IPS-18c (cell line): ENCODE results near the gene DUS3L.

ENCODE experiments used
- H3K4me3 ChIP-seq: 2 replicates; pipeline ENCODE4 v1.7.0; 2013; ENCODE audit warnings: low read depth, mild to moderate bottlenecking, low read length, moderate library complexity; ENCODE audit not compliant: insufficient read depth
- H3K9me3 ChIP-seq: one replicate; pipeline ENCODE4 v1.6.1; 2013; ENCODE audit warnings: mild to moderate bottlenecking, low read length, moderate library complexity; ENCODE audit not compliant: control insufficient read depth, insufficient read depth

DUS3L gene

DNA sequence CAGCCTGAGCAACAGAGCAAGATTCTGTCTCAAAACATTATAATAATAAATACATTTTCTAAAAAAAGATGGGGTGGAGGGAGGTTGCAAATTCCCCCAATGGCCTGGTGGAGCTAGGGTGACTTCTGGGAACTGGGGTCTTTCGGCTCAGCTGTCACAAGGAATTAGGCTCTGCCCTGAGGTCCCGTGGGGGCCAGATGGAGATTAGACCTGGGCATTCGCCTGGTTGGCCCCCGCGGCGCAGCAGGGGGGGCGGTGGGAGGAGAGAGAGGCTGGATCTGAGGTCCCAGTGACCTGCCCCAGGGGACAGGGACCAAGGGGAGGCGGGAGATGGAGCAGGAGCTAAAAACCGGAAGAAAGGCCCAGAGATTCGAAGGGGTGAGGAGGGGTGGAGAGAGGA is 33.8 kb upstream of the DUS3L start:
- no peak overlapping the region for H3K4me3 ChIP-seq
- peaks cover 2% of the 10 kb centered on the region for H3K9me3 ChIP-seq

DNA sequence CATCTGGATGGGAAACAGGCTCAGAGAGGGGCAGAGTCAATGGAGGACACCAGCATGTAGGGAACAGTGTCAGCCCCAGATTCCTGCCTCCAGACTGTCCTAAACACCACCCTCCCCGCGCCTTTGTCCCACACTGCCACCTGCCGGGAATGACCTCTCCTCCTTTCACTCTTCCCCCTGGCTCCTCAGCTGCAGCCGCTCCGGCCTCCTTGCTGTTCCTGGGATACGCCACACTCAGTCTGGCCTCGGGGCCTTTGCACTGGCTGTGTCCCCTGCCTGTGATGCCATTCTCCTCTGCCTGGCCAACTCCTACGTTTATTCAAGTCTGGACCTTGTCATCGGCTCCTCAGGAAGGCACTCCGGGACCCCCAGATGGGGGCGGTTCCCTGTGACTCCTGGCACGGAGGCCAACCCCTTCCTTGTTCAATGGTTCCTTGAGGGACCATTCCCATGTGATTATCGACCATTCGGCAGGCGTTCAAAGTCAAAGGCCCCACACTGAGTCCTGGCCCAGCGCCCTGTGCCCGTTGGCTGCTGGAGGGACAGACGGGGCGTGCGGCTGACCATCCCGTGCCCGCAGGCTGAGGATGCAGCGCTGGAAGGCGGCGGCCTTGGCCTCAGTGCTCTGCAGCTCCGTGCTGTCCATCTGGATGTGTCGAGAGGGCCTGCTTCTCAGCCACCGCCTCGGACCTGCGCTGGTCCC is 32.8 kb upstream of the DUS3L start:
- Histone ChIP-seq H3K9me3 (peaks cover 4% of the 10 kb centered on the region), H3K4me3 (no peak overlapping the region)

GRCh38 chr19:5822181-5822844 is 31.4 kb upstream of the DUS3L start:
- Histone ChIP-seq H3K9me3 (peaks cover 4% of the 10 kb centered on the region), H3K4me3 (no peak overlapping the region)

DNA sequence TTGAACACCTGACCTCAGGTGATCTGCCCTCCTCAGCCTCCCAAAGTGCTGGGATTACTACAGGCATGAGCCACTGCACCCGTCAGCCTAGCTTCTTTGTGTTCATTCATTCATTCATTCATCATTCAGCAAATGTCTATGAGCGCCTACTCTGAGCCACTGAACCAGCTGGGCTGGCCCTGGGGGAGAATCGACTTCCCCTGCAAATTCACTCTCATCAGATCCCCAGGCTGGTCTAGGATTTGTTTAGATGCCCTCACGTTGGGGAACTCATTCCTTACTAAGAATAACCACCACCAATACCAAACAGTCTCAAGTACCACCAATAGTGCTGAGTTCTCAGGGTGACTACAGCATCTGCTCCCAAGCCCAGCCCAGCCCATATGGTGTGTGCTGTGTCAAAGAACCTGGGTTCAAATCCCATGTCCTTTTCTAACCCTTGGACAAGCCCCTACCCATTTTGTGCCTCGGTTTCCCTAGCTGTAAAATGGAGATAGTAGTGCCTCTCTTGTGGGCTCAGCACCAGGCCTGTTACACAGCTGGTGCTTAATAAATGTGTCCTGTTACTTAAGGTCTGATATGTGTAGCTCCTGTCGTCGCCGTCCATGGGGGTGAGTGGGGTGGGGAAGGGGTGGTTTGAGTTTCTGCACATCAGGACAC is 30.7 kb upstream of the DUS3L start:
- H3K9me3 ChIP-seq: peaks cover 4% of the 10 kb centered on the region
- H3K4me3 ChIP-seq: no peak overlapping the region

DNA sequence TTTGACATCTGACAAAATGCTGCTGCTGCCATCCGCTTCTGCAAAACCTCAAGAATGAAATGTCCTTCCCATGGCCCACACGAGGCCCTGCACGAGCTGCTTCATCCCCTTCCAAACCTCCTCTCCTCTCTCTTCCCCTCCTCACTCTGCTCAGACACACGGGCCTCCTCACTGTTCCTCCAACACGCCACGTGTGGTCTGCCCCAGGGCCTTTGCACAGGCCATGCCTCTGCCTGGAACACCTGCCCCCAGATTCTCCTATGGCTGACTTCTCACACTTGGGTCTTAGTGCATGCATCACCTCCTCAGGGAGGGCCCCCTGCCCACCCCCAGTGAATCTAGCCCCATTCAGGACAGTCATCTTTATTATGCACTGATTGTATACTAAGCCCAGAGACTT is 29.8 kb upstream of the DUS3L start:
- Histone ChIP-seq H3K4me3 (no peak overlapping the region), H3K9me3 (peaks cover 4% of the 10 kb centered on the region)

GRCh38 chr19:5818594-5818993 is 27.6 kb upstream of the DUS3L start:
- Histone ChIP-seq H3K9me3 (peaks cover 2% of the 10 kb centered on the region), H3K4me3 (no peak overlapping the region)

- Histone ChIP-seq H3K9me3 (peaks cover 2% of the 10 kb centered on the region), H3K4me3 (no peak overlapping the region)
Measured at GRCh38 chr19:5817218-5817617, 26.3 kb upstream of the DUS3L start.

GRCh38 chr19:5814852-5815246 is 23.9 kb upstream of the DUS3L start:
- peaks cover 2% of the 10 kb centered on the region for H3K9me3 ChIP-seq

DNA sequence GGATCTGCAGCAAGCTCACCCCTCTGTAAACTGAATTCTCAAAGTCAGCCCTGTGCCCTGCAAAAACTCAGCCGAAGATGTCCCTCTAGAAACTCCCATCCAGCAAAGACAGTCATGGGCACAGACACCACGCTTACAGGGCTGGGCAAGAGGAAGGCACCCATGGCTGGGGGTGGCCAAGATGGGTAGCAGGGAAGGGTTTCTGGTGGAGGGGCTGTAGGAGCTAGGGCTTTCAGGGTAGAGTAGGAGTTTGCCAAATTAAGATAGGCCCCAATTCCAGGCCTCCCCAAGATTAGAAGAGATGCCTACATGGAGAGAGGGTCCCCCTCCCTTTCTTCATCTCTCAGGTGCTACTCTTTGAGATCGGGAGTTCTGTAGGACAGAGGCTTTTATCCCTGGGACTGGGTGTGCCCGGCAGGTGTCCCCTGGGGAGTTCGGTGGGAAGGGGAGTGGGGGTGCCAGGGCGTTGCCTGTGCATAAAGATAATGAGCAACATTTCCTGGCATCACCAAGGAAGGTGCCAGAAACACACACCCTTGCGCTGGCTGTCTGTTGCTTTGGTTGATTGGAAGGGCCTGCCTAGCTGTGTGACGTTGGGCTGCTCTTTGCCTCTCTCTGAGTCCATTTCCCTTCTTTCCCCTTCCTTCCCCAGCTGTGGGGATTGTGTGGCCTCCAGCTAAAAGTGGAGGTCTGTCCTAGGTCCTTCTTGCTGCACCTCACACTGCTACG is 23.3 kb upstream of the DUS3L start:
- peaks cover 2% of the 10 kb centered on the region for H3K9me3 ChIP-seq
- H3K4me3 ChIP-seq: no peak overlapping the region

More at GRCh38 chr19:5814852-5815246, 23.9 kb upstream of the DUS3L start:
- H3K4me3 ChIP-seq: no peak overlapping the region

GRCh38 chr19:5811117-5811516 is 20.2 kb upstream of the DUS3L start:
- Histone ChIP-seq H3K4me3 (no peak overlapping the region), H3K9me3 (no peaks in the 10 kb centered on the region)

- Histone ChIP-seq H3K9me3 (no peaks in the 10 kb centered on the region), H3K4me3 (no peak overlapping the region)
Measured at GRCh38 chr19:5809469-5809868, 18.5 kb upstream of the DUS3L start.

GRCh38 chr19:5809053-5809452 is 18.1 kb upstream of the DUS3L start:
- no peak overlapping the region for H3K4me3 ChIP-seq
- no peaks in the 10 kb centered on the region for H3K9me3 ChIP-seq

DNA sequence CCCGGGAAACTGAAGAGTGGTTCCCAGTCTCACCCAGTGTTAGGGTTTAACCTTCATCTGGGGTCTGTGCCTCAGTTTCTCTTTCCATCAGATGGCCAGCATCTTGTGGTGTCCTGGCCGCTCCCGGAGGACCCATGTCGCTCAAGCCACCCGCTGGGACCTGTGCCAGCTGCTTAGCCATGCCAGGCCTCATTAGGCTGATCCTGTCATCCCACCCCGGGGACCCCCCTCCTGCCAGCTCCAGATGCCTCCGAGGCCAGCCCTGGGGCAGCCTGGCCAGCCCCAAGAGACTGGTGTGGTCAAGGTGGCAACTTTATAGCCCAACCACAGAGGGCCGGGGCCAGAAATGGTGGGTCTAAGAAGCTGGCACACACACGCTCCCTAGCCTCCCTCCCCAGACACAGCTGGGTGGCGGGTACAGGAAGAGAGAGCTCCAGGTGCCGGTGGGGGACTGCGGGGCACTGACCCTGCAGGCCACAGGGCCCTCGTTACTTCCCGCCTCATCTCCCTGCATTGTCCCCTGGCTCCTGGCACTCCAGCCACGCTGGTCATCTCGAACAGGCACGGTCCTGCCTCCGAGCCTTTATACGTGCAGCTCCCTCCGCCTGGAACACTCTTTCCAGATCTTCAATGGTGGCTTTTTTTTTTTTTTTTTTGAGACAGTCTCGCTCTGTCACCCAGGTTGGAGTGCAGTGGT is 17.3 kb upstream of the DUS3L start:
- H3K4me3 ChIP-seq: no peak overlapping the region
- H3K9me3 ChIP-seq: no peaks in the 10 kb centered on the region

- H3K9me3 ChIP-seq: no peaks in the 10 kb centered on the region
- H3K4me3 ChIP-seq: no peak overlapping the region
Measured at GRCh38 chr19:5806905-5807304, 15.9 kb upstream of the DUS3L start.

DNA sequence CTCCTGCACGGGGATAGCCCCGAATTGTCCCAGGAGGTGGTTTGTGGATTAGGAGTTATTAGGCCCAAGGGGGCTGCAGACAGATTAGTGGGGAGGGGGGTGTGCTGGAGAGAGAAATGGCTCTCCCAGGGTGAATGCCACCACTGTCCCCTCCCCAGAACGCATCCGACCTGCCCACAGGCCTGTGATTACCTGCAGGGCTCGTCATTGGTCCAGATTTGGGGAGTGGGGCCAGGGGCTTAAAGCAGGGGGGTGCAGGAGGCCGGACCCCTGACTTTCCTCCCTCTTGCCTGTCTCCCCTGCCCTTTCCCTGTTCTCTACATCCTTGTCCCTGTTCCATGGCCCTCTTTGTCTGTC is 15.1 kb upstream of the DUS3L start:
- H3K4me3 ChIP-seq: peak overlapping the region; percentile 20; the same call in 1 of the 2 replicates
- H3K9me3 ChIP-seq: no peaks in the 10 kb centered on the region

- peak overlapping the region; percentile 49 for H3K4me3 ChIP-seq
- no peaks in the 10 kb centered on the region for H3K9me3 ChIP-seq
Measured at GRCh38 chr19:5805462-5806132, 14.6 kb upstream of the DUS3L start.
